ENCODE results near the gene PSME2. TPM values are rescaled to one million over a fixed set of nuclear protein-coding genes. Genes with fewer than 3 reads are reported as not detected.
A peak's percentile ranks its signal among the peaks of the same experiment; 100 is the strongest.

Gene PSME2
- polyA plus RNA-seq, 1 donor from 2014 or later, result 73.3 TPM

DNA sequence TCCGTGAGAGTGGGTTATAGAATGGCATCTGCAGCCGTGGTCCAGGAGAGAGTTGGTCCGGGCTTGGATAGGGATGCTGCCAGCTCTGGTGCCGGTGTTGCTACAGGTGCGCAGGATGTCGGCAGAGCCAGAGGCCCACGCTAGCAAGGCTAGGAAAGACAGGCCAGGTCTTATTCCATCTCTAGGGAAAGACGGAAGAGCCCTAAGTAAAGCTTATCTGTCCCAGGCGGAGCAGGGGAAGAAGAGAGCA is 10.9 kb downstream of the PSME2 start:
- H3K4me2 ChIP-seq (ENCODE audit: low read length), result peak overlapping the region; percentile 52
- peak overlapping the region; percentile 74 for H3K4me3 ChIP-seq (ENCODE audit: low read length)
- peak overlapping the region; percentile 67 for H3K9ac ChIP-seq (ENCODE audit: low read length)
- H4K20me1 ChIP-seq (ENCODE audit: insufficient read depth), result no peaks in the 10 kb centered on the region
- H2AFZ ChIP-seq (ENCODE audit: low read depth, low read length), result peak overlapping the region; percentile 51
- no peaks in the 10 kb centered on the region for H3K27me3 ChIP-seq (ENCODE audit: insufficient read depth, low read depth, low read length)
- H3K36me3 ChIP-seq (ENCODE audit: insufficient read depth, low read length), result no peaks in the 10 kb centered on the region
- no peaks in the 10 kb centered on the region for H3K9me3 ChIP-seq (ENCODE audit: low read length)
- TF ChIP-seq, protein P1, sequence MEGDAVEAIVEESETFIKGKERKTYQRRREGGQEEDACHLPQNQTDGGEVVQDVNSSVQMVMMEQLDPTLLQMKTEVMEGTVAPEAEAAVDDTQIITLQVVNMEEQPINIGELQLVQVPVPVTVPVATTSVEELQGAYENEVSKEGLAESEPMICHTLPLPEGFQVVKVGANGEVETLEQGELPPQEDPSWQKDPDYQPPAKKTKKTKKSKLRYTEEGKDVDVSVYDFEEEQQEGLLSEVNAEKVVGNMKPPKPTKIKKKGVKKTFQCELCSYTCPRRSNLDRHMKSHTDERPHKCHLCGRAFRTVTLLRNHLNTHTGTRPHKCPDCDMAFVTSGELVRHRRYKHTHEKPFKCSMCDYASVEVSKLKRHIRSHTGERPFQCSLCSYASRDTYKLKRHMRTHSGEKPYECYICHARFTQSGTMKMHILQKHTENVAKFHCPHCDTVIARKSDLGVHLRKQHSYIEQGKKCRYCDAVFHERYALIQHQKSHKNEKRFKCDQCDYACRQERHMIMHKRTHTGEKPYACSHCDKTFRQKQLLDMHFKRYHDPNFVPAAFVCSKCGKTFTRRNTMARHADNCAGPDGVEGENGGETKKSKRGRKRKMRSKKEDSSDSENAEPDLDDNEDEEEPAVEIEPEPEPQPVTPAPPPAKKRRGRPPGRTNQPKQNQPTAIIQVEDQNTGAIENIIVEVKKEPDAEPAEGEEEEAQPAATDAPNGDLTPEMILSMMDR (IDR thresholded peaks at IDR 0.05; ENCODE audit: poor library complexity, severe bottlenecking), result no peak
- TF ChIP-seq, protein P2, sequence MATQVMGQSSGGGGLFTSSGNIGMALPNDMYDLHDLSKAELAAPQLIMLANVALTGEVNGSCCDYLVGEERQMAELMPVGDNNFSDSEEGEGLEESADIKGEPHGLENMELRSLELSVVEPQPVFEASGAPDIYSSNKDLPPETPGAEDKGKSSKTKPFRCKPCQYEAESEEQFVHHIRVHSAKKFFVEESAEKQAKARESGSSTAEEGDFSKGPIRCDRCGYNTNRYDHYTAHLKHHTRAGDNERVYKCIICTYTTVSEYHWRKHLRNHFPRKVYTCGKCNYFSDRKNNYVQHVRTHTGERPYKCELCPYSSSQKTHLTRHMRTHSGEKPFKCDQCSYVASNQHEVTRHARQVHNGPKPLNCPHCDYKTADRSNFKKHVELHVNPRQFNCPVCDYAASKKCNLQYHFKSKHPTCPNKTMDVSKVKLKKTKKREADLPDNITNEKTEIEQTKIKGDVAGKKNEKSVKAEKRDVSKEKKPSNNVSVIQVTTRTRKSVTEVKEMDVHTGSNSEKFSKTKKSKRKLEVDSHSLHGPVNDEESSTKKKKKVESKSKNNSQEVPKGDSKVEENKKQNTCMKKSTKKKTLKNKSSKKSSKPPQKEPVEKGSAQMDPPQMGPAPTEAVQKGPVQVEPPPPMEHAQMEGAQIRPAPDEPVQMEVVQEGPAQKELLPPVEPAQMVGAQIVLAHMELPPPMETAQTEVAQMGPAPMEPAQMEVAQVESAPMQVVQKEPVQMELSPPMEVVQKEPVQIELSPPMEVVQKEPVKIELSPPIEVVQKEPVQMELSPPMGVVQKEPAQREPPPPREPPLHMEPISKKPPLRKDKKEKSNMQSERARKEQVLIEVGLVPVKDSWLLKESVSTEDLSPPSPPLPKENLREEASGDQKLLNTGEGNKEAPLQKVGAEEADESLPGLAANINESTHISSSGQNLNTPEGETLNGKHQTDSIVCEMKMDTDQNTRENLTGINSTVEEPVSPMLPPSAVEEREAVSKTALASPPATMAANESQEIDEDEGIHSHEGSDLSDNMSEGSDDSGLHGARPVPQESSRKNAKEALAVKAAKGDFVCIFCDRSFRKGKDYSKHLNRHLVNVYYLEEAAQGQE (IDR thresholded peaks at IDR 0.05; ENCODE audit: borderline replicate concordance), result no peak
- TF ChIP-seq POLR2AphosphoS5 (IDR thresholded peaks at IDR 0.05) (no peak), TAF1 (IDR thresholded peaks at IDR 0.05; ENCODE audit: low read depth) (no peak), RAD21 (conservative IDR thresholded peaks at IDR 0.05) (no peak)
- no peaks in the 10 kb centered on the region for H3K9me2 ChIP-seq (ENCODE audit: insufficient read depth, low read length)
- H3K27ac ChIP-seq (ENCODE audit: low read length), result no peak overlapping the region
- peaks cover under 1% of the 10 kb centered on the region for H3F3A ChIP-seq (ENCODE audit: insufficient read depth, low read length, poor library complexity, severe bottlenecking)
- peaks cover 10% of the 10 kb centered on the region for H3K79me2 ChIP-seq (replicated peaks; ENCODE audit: insufficient read depth, low read length)

DNA sequence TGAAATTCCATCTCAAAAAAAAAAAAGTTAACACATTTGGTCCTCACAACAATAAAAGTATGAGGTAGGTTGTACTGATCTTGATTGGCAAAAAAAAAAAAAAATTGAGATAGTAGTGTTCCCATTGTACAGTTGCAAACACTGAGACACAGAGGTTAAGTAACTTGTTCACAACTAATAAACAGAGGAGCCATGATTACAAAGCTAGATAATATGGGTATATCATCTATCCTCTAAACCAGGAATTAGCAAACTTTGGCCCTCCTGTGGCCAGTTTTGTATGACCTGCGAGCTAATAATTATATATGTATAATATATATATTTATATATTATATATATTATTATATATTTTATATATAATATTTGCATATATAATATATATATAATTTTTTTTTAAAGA is 12.7 kb downstream of the PSME2 start:
- H3K27ac ChIP-seq (ENCODE audit: low read length), result no peak overlapping the region
- H3K9ac ChIP-seq (ENCODE audit: low read length), result no peak overlapping the region
- H3K27me3 ChIP-seq (ENCODE audit: insufficient read depth, low read depth, low read length), result no peaks in the 10 kb centered on the region
- H3K9me2 ChIP-seq (ENCODE audit: insufficient read depth, low read length), result no peaks in the 10 kb centered on the region
- H4K20me1 ChIP-seq (ENCODE audit: insufficient read depth), result no peaks in the 10 kb centered on the region
- H3F3A ChIP-seq (ENCODE audit: insufficient read depth, low read length, poor library complexity, severe bottlenecking), result no peaks in the 10 kb centered on the region
- H2AFZ ChIP-seq (ENCODE audit: low read depth, low read length), result no peak overlapping the region
- H3K9me3 ChIP-seq (ENCODE audit: low read length), result no peaks in the 10 kb centered on the region
- no peaks in the 10 kb centered on the region for H3K36me3 ChIP-seq (ENCODE audit: insufficient read depth, low read length)
- H3K79me2 ChIP-seq (replicated peaks; ENCODE audit: insufficient read depth, low read length), result no peaks in the 10 kb centered on the region
- no peak overlapping the region for H3K4me2 ChIP-seq (ENCODE audit: low read length)
- H3K4me3 ChIP-seq (ENCODE audit: low read length), result no peak overlapping the region
- TF ChIP-seq EZH2 (IDR thresholded peaks at IDR 0.05; ENCODE audit: borderline replicate concordance, insufficient read depth, low read length, poor library complexity, severe bottlenecking), result no peak
- TF ChIP-seq, protein P2 (IDR thresholded peaks at IDR 0.05; ENCODE audit: borderline replicate concordance), result no peak

Data from neural cell (in vitro differentiated cells).